ENCODE results near the gene SRGAP1.

DNA sequence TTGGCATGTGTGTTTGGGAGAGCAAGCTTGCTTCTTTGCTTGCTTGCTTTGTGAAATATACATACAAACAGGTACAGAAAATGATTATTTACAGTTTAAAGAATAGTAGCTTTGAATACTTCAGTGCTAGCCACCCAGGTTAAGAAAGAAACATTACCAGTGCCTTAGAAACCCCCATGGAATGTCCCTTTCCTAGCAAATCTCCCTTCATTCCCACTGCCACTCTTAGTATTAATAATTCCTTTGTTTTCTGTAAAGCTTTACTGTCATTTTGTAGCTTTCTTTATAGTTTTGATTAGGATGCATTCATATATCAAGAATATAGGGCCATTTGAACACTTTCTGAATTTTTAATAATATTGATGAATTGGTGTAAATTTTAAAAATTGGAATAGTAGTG is 9.5 kb downstream of the SRGAP1 start:
- TF ChIP-seq, protein P1, sequence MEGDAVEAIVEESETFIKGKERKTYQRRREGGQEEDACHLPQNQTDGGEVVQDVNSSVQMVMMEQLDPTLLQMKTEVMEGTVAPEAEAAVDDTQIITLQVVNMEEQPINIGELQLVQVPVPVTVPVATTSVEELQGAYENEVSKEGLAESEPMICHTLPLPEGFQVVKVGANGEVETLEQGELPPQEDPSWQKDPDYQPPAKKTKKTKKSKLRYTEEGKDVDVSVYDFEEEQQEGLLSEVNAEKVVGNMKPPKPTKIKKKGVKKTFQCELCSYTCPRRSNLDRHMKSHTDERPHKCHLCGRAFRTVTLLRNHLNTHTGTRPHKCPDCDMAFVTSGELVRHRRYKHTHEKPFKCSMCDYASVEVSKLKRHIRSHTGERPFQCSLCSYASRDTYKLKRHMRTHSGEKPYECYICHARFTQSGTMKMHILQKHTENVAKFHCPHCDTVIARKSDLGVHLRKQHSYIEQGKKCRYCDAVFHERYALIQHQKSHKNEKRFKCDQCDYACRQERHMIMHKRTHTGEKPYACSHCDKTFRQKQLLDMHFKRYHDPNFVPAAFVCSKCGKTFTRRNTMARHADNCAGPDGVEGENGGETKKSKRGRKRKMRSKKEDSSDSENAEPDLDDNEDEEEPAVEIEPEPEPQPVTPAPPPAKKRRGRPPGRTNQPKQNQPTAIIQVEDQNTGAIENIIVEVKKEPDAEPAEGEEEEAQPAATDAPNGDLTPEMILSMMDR (IDR thresholded peaks at IDR 0.05; ENCODE audit: borderline replicate concordance, extremely low read depth, low read length, poor library complexity, severe bottlenecking) = no peak
- no peak for TF ChIP-seq EZH2 (IDR thresholded peaks at IDR 0.05; ENCODE audit: borderline replicate concordance, low read depth, low read length, severe bottlenecking)

All from DND-41 (cell line).